ENCODE data around the gene ZNF326.
"Not testable (repeated sequence)": the region's sequence is repeated elsewhere in the genome, so short reads cannot be mapped to it uniquely, and the experiment has no call there.

ZNF326 gene

DNA sequence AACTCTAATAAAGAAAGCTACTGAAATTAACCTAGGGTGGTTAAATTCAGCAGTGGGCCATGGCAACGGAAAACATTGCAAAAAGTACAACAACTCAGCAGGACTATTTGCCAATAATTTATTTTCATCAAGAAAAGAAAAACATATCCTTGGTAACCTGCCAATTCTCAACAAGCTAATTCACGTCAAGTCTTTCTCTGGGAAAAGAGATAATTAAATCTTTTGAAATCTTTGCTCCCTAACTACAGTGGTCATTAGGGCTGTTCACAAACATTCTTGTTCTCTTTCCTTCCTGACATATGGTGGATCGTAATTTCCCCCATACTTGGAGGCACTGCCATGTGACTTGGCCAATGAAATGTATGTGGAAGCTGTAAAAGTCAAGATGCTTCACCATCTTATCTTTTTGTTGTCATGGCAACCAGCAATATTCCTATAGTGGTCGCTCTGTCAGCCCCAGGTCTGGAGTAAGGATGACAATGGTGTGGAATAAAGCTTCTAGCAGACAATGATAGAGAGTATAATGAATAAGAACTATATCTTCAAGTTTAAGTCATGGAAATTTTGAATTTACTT lies 29.6 kb upstream of the ZNF326 start:
- DNase-seq (ENCODE audit: low read depth) = no peak

GRCh38 chr1:89966656-89967055 lies 28.3 kb upstream of the ZNF326 start:
- DNase-seq (ENCODE audit: low read depth) = no peak

- DNase-seq (ENCODE audit: low read depth) = no peak
Observed at GRCh38 chr1:89971600-89971999, 23.3 kb upstream of the ZNF326 start.

DNA sequence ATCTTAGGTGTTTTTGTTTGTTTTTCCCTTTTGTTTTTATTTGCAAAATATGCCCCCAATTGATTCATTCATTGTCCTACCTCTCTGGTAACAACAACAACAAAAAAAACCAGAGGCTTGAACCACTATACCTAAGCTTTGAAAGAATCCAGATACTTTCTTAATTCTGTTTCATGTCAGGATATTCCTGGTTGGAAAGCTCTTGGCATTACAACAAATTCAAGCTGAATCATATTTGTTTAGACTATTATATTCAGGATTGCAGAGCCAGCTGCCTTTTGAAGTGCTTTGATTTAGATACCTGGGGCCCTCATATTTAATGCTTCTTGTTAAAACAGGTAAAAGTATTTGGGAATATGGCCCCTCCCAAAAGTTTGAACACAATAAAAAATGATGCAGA lies 22.9 kb upstream of the ZNF326 start:
- DNase-seq (ENCODE audit: low read depth) = no peak

- DNase-seq (ENCODE audit: low read depth) = no peak
Observed at GRCh38 chr1:89973471-89974127, 21.3 kb upstream of the ZNF326 start.

DNA sequence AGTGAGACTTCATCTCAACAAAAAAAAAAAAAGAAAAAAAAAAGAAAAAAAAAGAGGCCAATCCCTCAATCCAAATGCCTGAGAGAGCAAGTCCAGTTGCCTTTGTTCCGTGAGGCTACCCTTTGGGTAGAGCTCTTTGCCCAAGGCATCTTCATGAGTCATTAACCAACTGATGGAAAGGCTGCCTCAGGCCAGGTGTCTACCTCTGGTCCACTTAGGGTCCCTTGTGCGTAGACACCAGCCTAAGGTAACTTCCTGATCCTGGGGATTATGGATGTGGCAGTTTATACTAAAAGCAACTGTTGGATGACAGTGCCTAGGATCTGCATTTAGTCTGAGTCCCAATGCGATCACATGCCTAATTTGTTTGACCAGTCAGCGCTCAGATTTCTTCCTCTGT lies 20.7 kb upstream of the ZNF326 start:
- DNase-seq (ENCODE audit: low read depth) = no peak

- no peak for DNase-seq (ENCODE audit: low read depth)
Observed at GRCh38 chr1:89974696-89975470, 20.0 kb upstream of the ZNF326 start.

- no peak for DNase-seq (ENCODE audit: low read depth)
Observed at GRCh38 chr1:89975540-89976125, 19.3 kb upstream of the ZNF326 start.

DNA sequence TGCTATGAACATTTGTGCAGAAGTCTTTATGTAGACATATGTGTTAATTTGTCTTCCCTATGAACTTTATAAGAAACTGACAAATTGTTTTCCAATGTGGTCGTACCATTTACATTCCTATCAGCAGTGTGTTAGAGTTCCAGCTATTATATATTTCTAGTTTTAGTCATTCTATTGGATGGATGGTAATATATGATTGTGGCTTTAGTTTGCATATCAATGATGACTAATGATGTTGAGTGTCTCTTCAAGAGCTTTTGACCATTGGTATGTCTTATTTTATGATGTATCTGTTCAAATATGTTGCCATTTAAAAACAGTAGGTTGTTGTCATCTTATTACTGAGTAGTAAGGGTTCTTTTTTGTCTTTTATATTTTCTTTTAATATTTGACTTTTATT lies 16.2 kb upstream of the ZNF326 start:
- no peak for DNase-seq (ENCODE audit: low read depth)

GRCh38 chr1:89980605-89981004 lies 14.3 kb upstream of the ZNF326 start:
- DNase-seq (ENCODE audit: low read depth) = no peak

DNA sequence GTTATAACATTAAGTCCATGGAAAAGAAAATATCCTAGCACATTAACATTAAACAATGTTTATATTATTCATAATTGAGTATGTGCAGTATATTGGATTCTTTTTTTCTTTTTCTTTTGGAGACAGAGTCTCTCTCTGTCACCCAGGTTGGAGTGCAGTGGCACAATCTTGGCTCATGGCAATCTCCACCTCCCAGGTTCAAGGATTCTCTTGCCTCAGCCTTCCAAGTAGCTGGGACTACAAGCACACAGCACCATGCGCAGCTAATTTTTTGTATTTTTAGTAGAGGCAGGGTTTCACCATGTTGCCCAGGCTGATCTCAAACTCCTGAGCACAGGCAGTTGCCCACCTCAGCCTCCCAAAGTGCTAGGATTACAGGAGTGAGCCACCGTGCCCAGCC lies 12.1 kb upstream of the ZNF326 start:
- not testable (repeated sequence) for DNase-seq (ENCODE audit: low read depth)

- not testable (repeated sequence) for DNase-seq (ENCODE audit: low read depth)
Observed at GRCh38 chr1:89984564-89985116, 10.3 kb upstream of the ZNF326 start.

DNA sequence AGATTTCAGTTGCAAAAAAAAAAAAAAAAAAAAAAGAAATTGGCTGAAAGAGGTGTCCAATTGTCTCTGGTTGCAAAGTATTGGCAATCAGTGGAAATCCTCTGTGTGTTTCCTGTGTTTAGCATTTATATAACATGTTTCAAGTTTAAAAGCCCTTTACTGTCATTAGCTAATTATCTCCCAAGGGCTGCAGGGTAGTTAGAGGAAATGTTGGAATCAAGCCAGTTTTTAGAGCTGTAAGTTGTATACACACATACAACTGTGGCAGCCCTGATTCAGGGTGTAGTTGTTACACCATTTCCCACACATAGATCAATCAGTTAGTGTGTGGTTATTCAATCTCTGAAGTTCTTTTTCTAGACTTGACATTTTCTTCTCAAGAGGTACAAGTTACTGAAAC lies 8.9 kb upstream of the ZNF326 start:
- DNase-seq (ENCODE audit: low read depth) = no peak

DNA sequence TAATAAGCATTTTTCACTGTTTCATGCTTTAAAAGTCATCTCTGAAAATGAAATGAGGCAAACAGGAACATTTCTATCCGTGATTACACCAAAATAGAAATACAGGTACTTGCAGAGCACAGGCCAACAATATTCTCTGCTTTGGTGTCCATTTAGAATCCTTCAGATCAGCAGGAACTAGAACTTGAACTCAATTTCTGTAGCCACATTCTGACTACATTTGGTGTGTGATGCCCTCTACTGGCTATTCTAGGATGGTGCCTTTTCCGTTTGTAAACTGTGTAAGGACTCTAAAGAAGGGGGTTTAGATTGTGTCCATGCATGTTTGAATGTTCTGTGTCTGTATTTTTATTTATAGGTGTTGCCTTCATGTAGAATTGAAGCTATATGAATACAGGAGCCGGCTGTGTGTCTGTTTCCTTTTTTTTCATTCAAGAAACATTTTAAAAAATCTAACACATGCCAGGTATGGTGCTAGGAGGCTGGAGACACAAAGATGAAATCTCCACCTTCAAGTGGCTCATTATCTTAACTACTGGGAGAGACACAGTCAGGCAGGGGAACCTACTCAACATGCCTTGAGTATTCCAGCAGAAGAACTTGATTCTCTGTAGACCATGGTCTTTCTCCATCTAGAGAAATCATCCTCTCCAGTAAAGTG lies 7.6 kb upstream of the ZNF326 start:
- DNase-seq (ENCODE audit: low read depth) = no peak

DNA sequence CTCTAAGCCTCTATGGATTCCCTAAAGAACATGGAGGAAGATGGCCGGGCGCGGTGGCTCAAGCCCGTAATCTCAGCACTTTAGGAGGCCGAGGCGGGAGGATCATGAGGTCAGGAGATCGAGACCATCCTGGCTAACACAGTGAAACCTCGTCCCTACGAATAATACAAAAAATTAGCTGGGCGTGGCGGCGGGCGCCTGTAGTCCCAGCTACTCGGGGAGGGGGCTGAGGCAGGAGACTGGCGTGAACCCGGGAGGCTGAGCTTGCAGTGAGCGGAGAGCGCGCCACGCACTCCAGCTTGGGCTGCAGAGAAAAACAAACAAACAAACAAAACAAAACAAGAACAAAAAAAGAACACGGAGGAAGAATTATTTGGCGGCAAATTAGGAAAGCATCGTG lies 5.8 kb upstream of the ZNF326 start:
- no peak for DNase-seq (ENCODE audit: low read depth)

- DNase-seq (ENCODE audit: low read depth) = no peak
Observed at GRCh38 chr1:89989799-89990198, 5.1 kb upstream of the ZNF326 start.

DNA sequence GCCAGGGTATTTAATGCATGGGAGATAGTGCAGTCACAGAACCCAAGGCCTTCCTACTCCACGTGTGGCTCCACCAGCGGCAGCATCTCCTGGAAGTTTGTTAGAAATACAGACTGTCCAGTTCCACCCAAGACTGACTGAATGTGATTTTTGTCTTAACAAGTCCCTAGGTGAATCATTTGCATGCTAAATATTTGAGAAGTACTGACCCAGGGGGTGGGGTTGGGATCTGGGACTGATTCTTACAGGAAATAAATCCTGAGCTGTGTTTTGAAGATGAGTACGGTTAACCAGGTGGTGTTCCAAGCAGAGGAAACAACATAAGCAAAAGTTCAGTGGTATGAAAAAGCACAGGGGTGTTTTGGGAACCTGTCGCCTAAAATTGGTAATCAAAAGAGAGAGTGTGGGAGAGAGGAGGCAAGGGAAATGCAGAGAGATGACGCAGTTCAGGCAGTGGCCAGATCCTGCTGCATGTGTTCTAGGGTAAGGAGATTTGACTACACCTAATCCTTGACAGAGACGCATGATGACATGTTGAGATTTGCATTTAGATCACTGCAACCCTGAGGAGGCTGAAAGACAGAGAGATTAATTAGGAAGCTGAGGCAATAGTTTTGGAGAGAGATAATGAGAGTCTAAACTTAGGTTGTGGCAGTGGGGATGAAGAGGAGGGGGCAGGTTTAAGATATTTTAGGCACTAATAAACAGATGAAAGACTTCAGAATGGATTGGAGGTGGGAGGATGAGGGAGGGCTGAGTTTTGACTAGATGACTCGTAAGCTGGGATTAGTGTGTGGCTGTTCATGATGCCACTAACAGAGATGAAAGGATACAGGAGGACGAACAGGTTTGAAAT lies 3.7 kb upstream of the ZNF326 start:
- DNase-seq (ENCODE audit: low read depth) = no peak

DNA sequence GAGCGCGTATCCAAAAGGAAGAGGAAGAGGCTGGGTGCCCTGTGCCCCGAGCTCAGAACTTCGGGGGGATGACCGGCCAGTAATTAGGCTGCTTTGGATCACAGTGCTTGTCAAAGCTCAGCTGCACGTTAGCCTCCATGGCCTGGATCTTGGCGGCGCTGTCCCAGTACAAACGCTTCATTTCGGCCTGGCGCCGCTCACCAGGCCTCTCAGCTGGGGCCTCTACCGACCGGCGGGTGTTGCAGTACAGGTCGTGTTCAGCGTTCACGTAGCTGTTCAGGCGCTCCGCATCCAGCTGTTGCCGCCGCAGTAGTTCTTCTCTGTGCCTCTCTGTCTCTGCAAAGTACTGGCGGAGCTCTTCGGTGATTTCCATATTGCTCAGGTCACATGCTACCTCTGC lies 1.4 kb upstream of the ZNF326 start:
- DNase-seq (ENCODE audit: low read depth) = no peak

DNA sequence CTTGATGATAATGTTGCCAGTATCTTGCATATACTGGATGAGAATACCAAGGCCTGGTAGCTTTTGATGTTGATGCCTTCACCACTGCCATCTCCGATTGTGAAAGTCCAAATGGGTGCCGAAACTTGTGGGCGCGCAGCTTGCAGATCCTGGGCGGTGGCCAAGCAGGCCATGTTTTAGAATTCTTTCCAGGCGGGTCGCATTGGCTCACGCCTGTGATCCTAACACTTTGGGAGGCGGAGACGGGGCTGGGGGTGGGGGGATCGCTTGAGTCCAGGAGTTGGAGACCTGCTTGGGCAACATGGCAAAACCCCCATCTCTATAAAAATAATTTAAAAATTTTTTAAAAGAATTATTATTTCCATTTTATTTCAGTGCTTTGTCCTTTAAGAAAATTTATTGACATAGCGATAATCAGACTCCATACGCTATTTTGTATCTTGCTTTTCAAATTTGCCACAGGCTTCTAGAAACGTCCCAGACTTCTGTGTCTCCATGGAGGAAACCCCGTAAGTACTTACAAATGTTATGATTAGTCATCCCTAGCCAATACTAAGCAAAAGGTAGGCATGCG lies 592 bp upstream of the ZNF326 start:
- no peak for DNase-seq (ENCODE audit: low read depth)

DNA sequence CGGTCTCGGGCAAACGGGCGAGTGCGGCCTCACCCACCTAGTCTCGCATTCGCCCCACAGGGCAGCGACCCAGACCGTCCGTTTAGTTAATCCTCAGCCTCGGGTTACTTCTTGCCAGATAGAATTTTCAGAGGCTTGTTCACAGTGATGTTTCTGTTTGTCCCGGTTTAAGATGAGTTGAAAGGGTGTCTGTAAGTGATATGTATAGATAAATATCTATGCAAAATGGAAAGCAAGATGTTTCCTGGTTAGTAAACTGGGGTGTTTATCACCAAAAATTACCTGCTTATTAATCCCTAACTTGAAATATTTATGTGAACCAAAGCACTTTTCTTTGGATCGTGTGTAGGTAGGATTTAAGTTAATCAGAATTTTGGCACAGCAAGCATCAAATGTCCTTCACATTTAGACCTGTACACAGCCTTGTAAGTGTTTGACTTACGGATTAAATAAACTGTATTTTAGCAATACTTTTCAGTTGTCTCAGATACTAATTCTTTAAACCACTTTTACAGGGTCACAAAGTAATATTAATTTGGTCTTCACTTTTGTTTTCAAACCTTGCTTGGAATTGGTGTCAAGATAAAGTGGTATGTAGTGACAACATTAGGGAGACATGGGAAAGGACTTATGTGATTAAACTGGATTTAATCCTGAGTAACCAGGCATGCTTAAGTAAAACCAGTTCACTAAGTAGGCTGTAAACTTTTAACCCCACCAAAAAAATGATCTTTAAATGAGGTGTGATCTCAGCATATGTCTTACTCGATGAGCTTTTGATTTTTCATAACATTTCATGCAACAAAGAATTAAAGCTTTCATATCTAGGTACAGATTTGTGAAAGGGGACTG lies 914 bp downstream of the ZNF326 start:
- DNase-seq (ENCODE audit: low read depth) = no peak

Data from stimulated activated CD8-positive, alpha-beta memory T cell treated with anti-CD3 and anti-CD28 coated beads, Interleukin-15, amount 100 ng/mL, for 24 hours (primary cell).